ENCODE data around the gene TSPAN31.

Gene TSPAN31

DNA sequence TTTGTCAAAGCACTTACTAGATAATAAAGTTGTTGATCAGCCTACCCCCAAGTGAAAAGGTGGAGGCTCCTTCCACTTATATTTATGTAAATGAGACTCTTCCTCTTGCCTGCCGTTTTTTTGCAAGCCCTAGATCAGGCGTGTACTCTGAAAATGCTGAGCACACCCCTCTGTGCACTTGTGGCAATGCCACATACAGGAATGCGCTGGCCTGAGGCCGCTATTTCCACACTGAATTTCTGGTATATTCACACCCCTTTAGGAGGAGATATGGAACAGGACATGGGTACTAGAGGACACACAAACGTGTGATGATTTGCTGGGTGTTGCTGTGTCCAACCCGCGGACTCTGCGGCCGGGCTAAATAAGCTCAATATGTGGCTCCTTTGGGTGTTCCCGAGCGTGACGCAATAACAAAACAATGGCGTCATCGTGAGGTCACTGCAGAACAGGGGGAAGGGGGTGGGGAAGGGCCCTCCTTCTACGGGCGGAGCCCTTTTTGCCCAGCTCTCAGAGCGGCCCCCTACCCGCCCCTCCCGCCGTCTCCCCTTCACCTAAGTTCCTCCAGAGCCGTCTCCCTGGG lies 554 bp upstream of the TSPAN31 start (continued):
- TF ChIP-seq ZNF677 (tag by site-specific recombination; IDR thresholded peaks at IDR 0.05) (no peak), ZNF830 (tag by site-specific recombination; IDR thresholded peaks at IDR 0.05; ENCODE audit: low read depth) (no peak), ZNF10 (tag by site-specific recombination; IDR thresholded peaks at IDR 0.05) (0 out of 2 replicates have a peak, but pooled peaks have one; percentile 27)
- TF ChIP-seq, protein P1, sequence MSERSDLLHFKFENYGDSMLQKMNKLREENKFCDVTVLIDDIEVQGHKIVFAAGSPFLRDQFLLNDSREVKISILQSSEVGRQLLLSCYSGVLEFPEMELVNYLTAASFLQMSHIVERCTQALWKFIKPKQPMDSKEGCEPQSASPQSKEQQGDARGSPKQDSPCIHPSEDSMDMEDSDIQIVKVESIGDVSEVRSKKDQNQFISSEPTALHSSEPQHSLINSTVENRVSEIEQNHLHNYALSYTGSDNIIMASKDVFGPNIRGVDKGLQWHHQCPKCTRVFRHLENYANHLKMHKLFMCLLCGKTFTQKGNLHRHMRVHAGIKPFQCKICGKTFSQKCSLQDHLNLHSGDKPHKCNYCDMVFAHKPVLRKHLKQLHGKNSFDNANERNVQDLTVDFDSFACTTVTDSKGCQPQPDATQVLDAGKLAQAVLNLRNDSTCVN (tag by site-specific recombination; optimal IDR thresholded peaks at IDR 0.05): no peak

DNA sequence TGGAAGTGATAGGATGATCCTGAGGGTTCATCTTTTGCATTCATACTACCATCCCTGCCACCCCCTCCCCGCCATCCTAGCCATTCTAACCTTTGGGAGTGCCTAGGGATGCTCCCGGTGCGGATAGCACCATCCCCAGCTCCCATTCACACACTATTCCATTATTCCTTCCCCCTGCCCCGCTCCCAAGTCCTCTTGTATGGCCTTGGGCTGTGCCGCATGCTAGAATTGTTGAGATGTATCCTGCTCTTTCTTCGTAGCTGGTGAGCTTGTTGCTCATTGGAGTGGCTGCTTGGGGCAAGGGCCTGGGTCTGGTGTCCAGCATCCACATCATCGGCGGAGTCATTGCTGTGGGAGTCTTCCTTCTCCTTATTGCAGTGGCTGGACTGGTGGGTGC lies 644 bp downstream of the TSPAN31 start:
- peak overlapping the region; percentile 69 for H3K4me3 ChIP-seq (ENCODE audit: low read depth, low read length)
- H3K9me3 ChIP-seq (ENCODE audit: control insufficient read depth, insufficient read depth, low read depth, low read length): no peaks in the 10 kb centered on the region
- 0 out of 2 replicates have a peak, but pooled peaks cover 2% of the 10 kb centered on the region for H3K4me1 ChIP-seq (ENCODE audit: control insufficient read depth, insufficient read depth, low read length)
- peak overlapping the region; percentile 80 for H3K27ac ChIP-seq (ENCODE audit: extremely low read depth, low read depth, low read length)
- CTCF ChIA-PET: interaction anchor here (1.6 to 2.7 kb wide), 2 partner anchors 14 to 19 kb away, joined by 7 to 22 read pairs; no protein-coding TSS in a partner anchor
- TF ChIP-seq ZBTB20 (tag by site-specific recombination; IDR thresholded peaks at IDR 0.05): peak; percentile 30
- TF ChIP-seq, protein P2, sequence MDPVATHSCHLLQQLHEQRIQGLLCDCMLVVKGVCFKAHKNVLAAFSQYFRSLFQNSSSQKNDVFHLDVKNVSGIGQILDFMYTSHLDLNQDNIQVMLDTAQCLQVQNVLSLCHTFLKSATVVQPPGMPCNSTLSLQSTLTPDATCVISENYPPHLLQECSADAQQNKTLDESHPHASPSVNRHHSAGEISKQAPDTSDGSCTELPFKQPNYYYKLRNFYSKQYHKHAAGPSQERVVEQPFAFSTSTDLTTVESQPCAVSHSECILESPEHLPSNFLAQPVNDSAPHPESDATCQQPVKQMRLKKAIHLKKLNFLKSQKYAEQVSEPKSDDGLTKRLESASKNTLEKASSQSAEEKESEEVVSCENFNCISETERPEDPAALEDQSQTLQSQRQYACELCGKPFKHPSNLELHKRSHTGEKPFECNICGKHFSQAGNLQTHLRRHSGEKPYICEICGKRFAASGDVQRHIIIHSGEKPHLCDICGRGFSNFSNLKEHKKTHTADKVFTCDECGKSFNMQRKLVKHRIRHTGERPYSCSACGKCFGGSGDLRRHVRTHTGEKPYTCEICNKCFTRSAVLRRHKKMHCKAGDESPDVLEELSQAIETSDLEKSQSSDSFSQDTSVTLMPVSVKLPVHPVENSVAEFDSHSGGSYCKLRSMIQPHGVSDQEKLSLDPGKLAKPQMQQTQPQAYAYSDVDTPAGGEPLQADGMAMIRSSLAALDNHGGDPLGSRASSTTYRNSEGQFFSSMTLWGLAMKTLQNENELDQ (tag by site-specific recombination; IDR thresholded peaks at IDR 0.05; ENCODE audit: low read depth): no peak
- TF ChIP-seq, protein P3, sequence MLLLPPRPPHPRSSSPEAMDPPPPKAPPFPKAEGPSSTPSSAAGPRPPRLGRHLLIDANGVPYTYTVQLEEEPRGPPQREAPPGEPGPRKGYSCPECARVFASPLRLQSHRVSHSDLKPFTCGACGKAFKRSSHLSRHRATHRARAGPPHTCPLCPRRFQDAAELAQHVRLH (tag by site-specific recombination; IDR thresholded peaks at IDR 0.05): 0 out of 2 replicates have a peak, but pooled peaks have one; percentile 5
- peak; percentile 64; the same call in 1 of the 2 replicates for TF ChIP-seq IKZF3 (tag by site-specific recombination; IDR thresholded peaks at IDR 0.05)
- peak; percentile 60 for TF ChIP-seq ZNF600 (tag by site-specific recombination; IDR thresholded peaks at IDR 0.05)
- no peak for TF ChIP-seq ZNF660 (tag by site-specific recombination; IDR thresholded peaks at IDR 0.05)
- no peak for TF ChIP-seq BCL11A (tag by site-specific recombination; IDR thresholded peaks at IDR 0.05; ENCODE audit: low read depth)
- peak; percentile 32; the same call in 1 of the 2 replicates for TF ChIP-seq SCRT2 (tag by site-specific recombination; IDR thresholded peaks at IDR 0.05)
- peak; percentile 11; the same call in 1 of the 2 replicates for TF ChIP-seq ZSCAN30 (tag by site-specific recombination; IDR thresholded peaks at IDR 0.05)
- 0 out of 2 replicates have a peak, but pooled peaks have one; percentile 15 for TF ChIP-seq ZNF501 (tag by site-specific recombination; IDR thresholded peaks at IDR 0.05)
- TF ChIP-seq ZNF366 (tag by site-specific recombination; conservative IDR thresholded peaks at IDR 0.05): peak; percentile 86
- TF ChIP-seq ZNF76 (tag by site-specific recombination; IDR thresholded peaks at IDR 0.05; ENCODE audit: borderline replicate concordance, low read depth): 0 out of 2 replicates have a peak, but pooled peaks have one; percentile 0
- TF ChIP-seq, protein P4, sequence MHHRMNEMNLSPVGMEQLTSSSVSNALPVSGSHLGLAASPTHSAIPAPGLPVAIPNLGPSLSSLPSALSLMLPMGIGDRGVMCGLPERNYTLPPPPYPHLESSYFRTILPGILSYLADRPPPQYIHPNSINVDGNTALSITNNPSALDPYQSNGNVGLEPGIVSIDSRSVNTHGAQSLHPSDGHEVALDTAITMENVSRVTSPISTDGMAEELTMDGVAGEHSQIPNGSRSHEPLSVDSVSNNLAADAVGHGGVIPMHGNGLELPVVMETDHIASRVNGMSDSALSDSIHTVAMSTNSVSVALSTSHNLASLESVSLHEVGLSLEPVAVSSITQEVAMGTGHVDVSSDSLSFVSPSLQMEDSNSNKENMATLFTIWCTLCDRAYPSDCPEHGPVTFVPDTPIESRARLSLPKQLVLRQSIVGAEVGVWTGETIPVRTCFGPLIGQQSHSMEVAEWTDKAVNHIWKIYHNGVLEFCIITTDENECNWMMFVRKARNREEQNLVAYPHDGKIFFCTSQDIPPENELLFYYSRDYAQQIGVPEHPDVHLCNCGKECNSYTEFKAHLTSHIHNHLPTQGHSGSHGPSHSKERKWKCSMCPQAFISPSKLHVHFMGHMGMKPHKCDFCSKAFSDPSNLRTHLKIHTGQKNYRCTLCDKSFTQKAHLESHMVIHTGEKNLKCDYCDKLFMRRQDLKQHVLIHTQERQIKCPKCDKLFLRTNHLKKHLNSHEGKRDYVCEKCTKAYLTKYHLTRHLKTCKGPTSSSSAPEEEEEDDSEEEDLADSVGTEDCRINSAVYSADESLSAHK (tag by site-specific recombination; IDR thresholded peaks at IDR 0.05): no peak
- TF ChIP-seq ZNF585B (tag by site-specific recombination; IDR thresholded peaks at IDR 0.05): no peak
- peaks cover 17 to 46% of the 10 kb centered on the region in 2 experiments for H3K36me3 ChIP-seq (ENCODE audit: control insufficient read depth in 2 of 2, insufficient read depth in 1 of 2, low read length in 2 of 2)
- POLR2A ChIA-PET: interaction anchor here (0.6 to 2.4 kb wide), 11 partner anchors 9 to 222 kb away, joined by 3 to 15 read pairs (median 6); partner anchors contain the start of genes CYP27B1, EEF1AKMT3, METTL1 and TSFM
